HEK293T (cell line): ENCODE results near the gene GRIA4.

Experiments used
- CTCF ChIA-PET: fragments of 350-600 bp; formaldehyde crosslinking; extraction: SDS; loops from one replicate; lab custom pipeline; 2021; ENCODE audit warnings: antibody characterized with exemption, inconsistent platforms; lab: Yijun Ruan, JAX
- POLR2A ChIA-PET: fragments of 350-600 bp; formaldehyde crosslinking; extraction: SDS; loops from one replicate; lab custom pipeline; 2020; ENCODE audit warnings: antibody characterized with exemption, inconsistent platforms; lab: Yijun Ruan, JAX
- DNase-seq: peaks from one replicate; pipeline ENCODE4 v3.0.0; 2012; ENCODE audit warnings: mixed read lengths; ENCODE audit errors: extremely low spot score
- ARNT ChIP-seq: fragments of 450-650 bp; IDR thresholded peaks from 2 replicates; pipeline ENCODE4 v1.6.1; 2017; ENCODE audit warnings: mild to moderate bottlenecking
- BHLHE40 ChIP-seq: fragments of 450-650 bp; IDR thresholded peaks from 2 replicates; pipeline ENCODE4 v1.6.1; 2016; ENCODE audit warnings: mild to moderate bottlenecking, moderate library complexity, borderline replicate concordance
- CTBP1 ChIP-seq: fragments of 450-650 bp; IDR thresholded peaks from 2 replicates; pipeline ENCODE4 v1.6.1; 2016; ENCODE audit warnings: borderline replicate concordance
- ELF4 ChIP-seq: fragments of 450-650 bp; IDR thresholded peaks from 2 replicates; pipeline ENCODE4 v1.6.1; 2017; ENCODE audit warnings: antibody characterized with exemption
- FOXA1 ChIP-seq: fragments of 450-650 bp; IDR thresholded peaks from 2 replicates; pipeline ENCODE4 v1.6.1; 2016; ENCODE audit warnings: mild to moderate bottlenecking
- FOXK2 ChIP-seq: fragments of 450-650 bp; IDR thresholded peaks from 2 replicates; pipeline ENCODE4 v1.6.1; 2016; ENCODE audit warnings: mild to moderate bottlenecking
- FOXM1 ChIP-seq: fragments of 450-650 bp; IDR thresholded peaks from 2 replicates; pipeline ENCODE4 v1.6.1; 2017; ENCODE audit warnings: mild to moderate bottlenecking, borderline replicate concordance
- HDGF ChIP-seq: fragments of 450-650 bp; IDR thresholded peaks from 2 replicates; pipeline ENCODE4 v1.6.1; 2017; ENCODE audit warnings: antibody characterized with exemption, borderline replicate concordance
- L3MBTL2 ChIP-seq: fragments of 450-650 bp; conservative IDR thresholded peaks from 2 replicates; pipeline ENCODE4 v1.6.1; 2016; ENCODE audit warnings: mild to moderate bottlenecking
- LEF1 ChIP-seq: fragments of 450-650 bp; IDR thresholded peaks from 2 replicates; pipeline ENCODE4 v1.6.1; 2017; ENCODE audit warnings: mild to moderate bottlenecking, borderline replicate concordance
- NFRKB ChIP-seq: fragments of 450-650 bp; IDR thresholded peaks from 2 replicates; pipeline ENCODE4 v1.6.1; 2016; ENCODE audit warnings: mild to moderate bottlenecking, moderate library complexity
- SP1 ChIP-seq: fragments of 450-650 bp; IDR thresholded peaks from 2 replicates; pipeline ENCODE4 v1.6.1; 2017
- SUZ12 ChIP-seq: fragments of 450-650 bp; IDR thresholded peaks from 2 replicates; pipeline ENCODE4 v1.6.1; 2016; ENCODE audit warnings: mild to moderate bottlenecking
- TARDBP ChIP-seq: fragments of 450-650 bp; IDR thresholded peaks from 2 replicates; pipeline ENCODE4 v1.6.1; 2016
- ZNF384 ChIP-seq: fragments of 450-650 bp; IDR thresholded peaks from 2 replicates; pipeline ENCODE4 v1.6.1; 2016
- TF ChIP-seq, protein P1 (sequence below): fragments of 450-650 bp; IDR thresholded peaks from 2 replicates; pipeline ENCODE4 v1.6.1; 2016

GRIA4 gene

DNA sequence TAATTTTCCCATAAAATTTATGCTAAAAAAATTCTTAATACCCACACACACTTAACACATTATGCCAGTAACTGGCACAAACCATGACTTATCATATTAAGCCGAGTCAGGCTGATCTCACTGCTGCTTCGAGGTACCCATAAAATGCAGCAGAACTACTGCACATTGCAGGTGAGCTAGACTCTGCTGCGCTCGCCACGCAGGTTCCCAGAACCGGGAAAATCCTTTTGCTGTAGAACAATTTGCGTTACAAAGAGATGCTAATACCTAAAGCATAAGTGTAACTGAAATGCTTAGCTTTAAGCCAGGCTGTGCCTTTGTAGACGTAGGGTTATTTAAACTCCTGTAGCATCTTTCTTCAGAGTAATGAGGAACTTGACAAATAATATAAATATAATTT, 211.9 kb downstream of the GRIA4 start:
- no peak for TF ChIP-seq HDGF
- no peak for TF ChIP-seq LEF1
- TF ChIP-seq, protein P1, sequence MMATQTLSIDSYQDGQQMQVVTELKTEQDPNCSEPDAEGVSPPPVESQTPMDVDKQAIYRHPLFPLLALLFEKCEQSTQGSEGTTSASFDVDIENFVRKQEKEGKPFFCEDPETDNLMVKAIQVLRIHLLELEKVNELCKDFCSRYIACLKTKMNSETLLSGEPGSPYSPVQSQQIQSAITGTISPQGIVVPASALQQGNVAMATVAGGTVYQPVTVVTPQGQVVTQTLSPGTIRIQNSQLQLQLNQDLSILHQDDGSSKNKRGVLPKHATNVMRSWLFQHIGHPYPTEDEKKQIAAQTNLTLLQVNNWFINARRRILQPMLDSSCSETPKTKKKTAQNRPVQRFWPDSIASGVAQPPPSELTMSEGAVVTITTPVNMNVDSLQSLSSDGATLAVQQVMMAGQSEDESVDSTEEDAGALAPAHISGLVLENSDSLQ, result no peak
- TF ChIP-seq L3MBTL2, result no peak
- TF ChIP-seq NFRKB, result no peak
- no peak for TF ChIP-seq BHLHE40
- no peak for TF ChIP-seq SP1
- ChIA-PET POLR2A (no interaction called here), CTCF (no interaction called here)
- no peak for DNase-seq

DNA sequence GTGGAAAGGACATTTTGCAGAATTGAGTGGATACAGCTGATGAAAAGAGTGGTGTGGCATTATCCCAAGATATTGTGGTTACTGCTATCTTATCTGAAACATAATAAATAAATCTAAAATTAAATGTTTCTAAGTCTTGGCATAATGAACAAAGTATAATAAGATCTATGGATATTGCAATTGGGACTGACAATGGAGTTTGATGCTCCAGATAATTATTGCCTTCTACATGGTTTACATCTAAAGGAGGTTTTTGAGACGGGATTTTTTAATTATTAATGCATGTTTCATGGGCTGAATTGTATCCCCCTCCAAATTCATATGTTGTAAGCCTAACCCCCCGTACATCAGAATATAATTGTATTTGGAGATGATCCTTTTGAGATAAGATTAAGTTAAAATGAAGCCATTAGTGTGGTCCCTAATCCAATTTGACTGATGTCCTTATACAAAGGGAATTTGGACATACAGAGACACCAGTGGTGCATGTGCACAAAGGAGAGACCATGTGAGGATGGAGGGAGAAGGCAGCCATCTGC, 213.7 kb downstream of the GRIA4 start:
- CTCF ChIA-PET, result no interaction called here
- POLR2A ChIA-PET, result no interaction called here
- TF ChIP-seq TARDBP, result no peak
- no peak for TF ChIP-seq NFRKB
- no peak for TF ChIP-seq ELF4
- TF ChIP-seq LEF1, result no peak
- no peak for DNase-seq

DNA sequence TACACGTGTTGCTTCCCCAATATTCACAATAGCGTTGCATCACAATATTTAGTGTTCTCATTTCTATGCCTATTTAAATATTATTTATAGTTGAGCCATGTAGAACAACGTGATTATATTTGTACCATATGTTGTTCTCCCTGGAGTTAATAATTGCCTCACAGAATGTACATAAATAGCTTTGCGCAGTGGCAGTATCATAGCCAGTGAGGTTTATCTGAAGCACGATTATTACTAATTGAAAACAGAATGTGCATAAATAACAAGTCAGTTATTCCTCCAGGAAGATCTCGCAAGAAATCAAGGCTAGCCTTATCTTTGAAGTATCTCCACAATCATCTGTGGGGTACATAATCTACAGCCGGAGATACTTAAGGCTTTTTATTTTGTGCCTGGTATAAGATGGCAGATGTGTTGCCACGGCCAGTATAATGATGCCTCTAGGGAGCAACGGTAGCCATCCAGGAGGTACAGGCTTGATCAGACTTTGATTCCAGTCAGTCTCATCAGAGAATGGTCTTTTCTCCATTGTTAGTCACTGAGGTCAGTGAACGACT, 214.7 kb downstream of the GRIA4 start:
- ChIA-PET CTCF (no interaction called here), POLR2A (no interaction called here)
- no peak for DNase-seq
- TF ChIP-seq BHLHE40, result no peak
- TF ChIP-seq ELF4, result no peak
- no peak for TF ChIP-seq SP1
- TF ChIP-seq L3MBTL2, result no peak
- no peak for TF ChIP-seq NFRKB
- no peak for TF ChIP-seq FOXA1
- TF ChIP-seq FOXK2, result no peak
- no peak for TF ChIP-seq SUZ12
- TF ChIP-seq TARDBP, result no peak
- no peak for TF ChIP-seq CTBP1
- TF ChIP-seq ARNT, result no peak
- no peak for TF ChIP-seq HDGF
- no peak for TF ChIP-seq ZNF384

- ChIA-PET CTCF (no interaction called here), POLR2A (no interaction called here)
- DNase-seq, result no peak
- TF ChIP-seq FOXM1, result no peak
- no peak for TF ChIP-seq NFRKB
- TF ChIP-seq ELF4, result no peak
- TF ChIP-seq LEF1, result no peak
Observed at GRCh38 chr11:105825141-105825540, 215.3 kb downstream of the GRIA4 start.

DNA sequence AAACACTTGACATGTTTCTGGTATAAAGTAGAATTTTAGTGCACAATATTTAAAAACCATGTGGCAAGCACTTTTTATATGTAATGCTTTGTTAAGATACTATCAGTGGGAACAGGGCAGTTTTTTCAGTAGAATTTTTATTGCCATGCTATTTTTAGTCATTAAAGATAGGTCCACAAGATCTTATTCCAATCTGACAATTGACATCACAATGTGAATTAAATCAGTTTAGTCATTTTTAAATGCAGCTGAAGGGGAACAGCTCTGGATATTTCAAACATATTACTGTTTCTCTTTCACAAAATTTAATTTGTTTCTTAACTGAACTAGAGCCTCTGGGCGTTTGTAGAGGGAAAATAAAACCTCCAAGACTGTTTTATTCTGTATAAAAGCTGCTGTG, 218.0 kb downstream of the GRIA4 start:
- ChIA-PET POLR2A (no interaction called here), CTCF (no interaction called here)
- DNase-seq, result no peak
- TF ChIP-seq SUZ12, result no peak
- TF ChIP-seq ZNF384, result no peak
- no peak for TF ChIP-seq FOXA1
- TF ChIP-seq ARNT, result no peak
- no peak for TF ChIP-seq FOXM1
- no peak for TF ChIP-seq BHLHE40
- TF ChIP-seq TARDBP, result no peak
- TF ChIP-seq LEF1, result no peak
- no peak for TF ChIP-seq L3MBTL2

- ChIA-PET CTCF (no interaction called here), POLR2A (no interaction called here)
- no peak for TF ChIP-seq SP1
- no peak for TF ChIP-seq HDGF
- TF ChIP-seq L3MBTL2, result no peak
- no peak for TF ChIP-seq TARDBP
- TF ChIP-seq, protein P1, result no peak
- no peak for TF ChIP-seq ZNF384
- no peak for TF ChIP-seq LEF1
- TF ChIP-seq FOXA1, result no peak
- no peak for TF ChIP-seq ARNT
- no peak for TF ChIP-seq NFRKB
- TF ChIP-seq FOXM1, result no peak
- TF ChIP-seq SUZ12, result no peak
- TF ChIP-seq CTBP1, result no peak
- TF ChIP-seq ELF4, result no peak
- TF ChIP-seq BHLHE40, result no peak
- no peak for TF ChIP-seq FOXK2
- DNase-seq, result no peak
Observed at GRCh38 chr11:105829084-105829483, 219.2 kb downstream of the GRIA4 start.

- no peak for TF ChIP-seq FOXK2
- POLR2A ChIA-PET, result no interaction called here
- no peak for DNase-seq
- CTCF ChIA-PET, result no interaction called here
Observed at GRCh38 chr11:105834461-105834860, 224.6 kb downstream of the GRIA4 start.
